Measurements from ENCODE around the gene DPP10.

The DPP10 gene

GRCh38 chr2:114810092-114810491 lies 367.7 kb downstream of the DPP10 start:
- DNase-seq (ENCODE audit: low spot score), result no peak

GRCh38 chr2:114812261-114812660 lies 369.8 kb downstream of the DPP10 start:
- no peak for DNase-seq (ENCODE audit: low spot score)

- no peak for DNase-seq (ENCODE audit: low spot score)
Measured at GRCh38 chr2:114814355-114814754, 371.9 kb downstream of the DPP10 start.

- no peak for DNase-seq (ENCODE audit: low spot score)
Measured at GRCh38 chr2:114821055-114821454, 378.6 kb downstream of the DPP10 start.

GRCh38 chr2:114843963-114844362 lies 401.5 kb downstream of the DPP10 start:
- DNase-seq (ENCODE audit: low spot score), result no peak

- DNase-seq (ENCODE audit: low spot score), result no peak
Measured at GRCh38 chr2:114857196-114857595, 414.8 kb downstream of the DPP10 start.

- DNase-seq (ENCODE audit: low spot score), result no peak
Measured at GRCh38 chr2:114859726-114860510, 417.5 kb downstream of the DPP10 start.

GRCh38 chr2:114862243-114862642 lies 419.8 kb downstream of the DPP10 start:
- no peak for DNase-seq (ENCODE audit: low spot score)

- DNase-seq (ENCODE audit: low spot score), result no peak
Measured at GRCh38 chr2:114864901-114865300, 422.5 kb downstream of the DPP10 start.

- DNase-seq (ENCODE audit: low spot score), result no peak
Measured at GRCh38 chr2:114880046-114880445, 437.6 kb downstream of the DPP10 start.

GRCh38 chr2:114919985-114920384 lies 477.5 kb downstream of the DPP10 start:
- DNase-seq (ENCODE audit: low spot score), result no peak

GRCh38 chr2:114922076-114922475 lies 479.6 kb downstream of the DPP10 start:
- no peak for DNase-seq (ENCODE audit: low spot score)

GRCh38 chr2:114925296-114926255 lies 483.1 kb downstream of the DPP10 start:
- DNase-seq (ENCODE audit: low spot score), result no peak

GRCh38 chr2:114926303-114926702 lies 483.9 kb downstream of the DPP10 start:
- no peak for DNase-seq (ENCODE audit: low spot score)

- no peak for DNase-seq (ENCODE audit: low spot score)
Measured at GRCh38 chr2:114929225-114929624, 486.8 kb downstream of the DPP10 start.

GRCh38 chr2:114933671-114934241 lies 491.3 kb downstream of the DPP10 start:
- DNase-seq (ENCODE audit: low spot score), result no peak

- DNase-seq (ENCODE audit: low spot score), result no peak
Measured at GRCh38 chr2:114935031-114935430, 492.6 kb downstream of the DPP10 start.

GRCh38 chr2:114937366-114937930 lies 495.0 kb downstream of the DPP10 start:
- no peak for DNase-seq (ENCODE audit: low spot score)

- no peak for DNase-seq (ENCODE audit: low spot score)
Measured at GRCh38 chr2:114940785-114941458, 498.5 kb downstream of the DPP10 start.

GRCh38 chr2:114949228-114949804 lies 506.9 kb downstream of the DPP10 start:
- DNase-seq (ENCODE audit: low spot score), result no peak

- no peak for DNase-seq (ENCODE audit: low spot score)
Measured at GRCh38 chr2:114960389-114960788, 517.9 kb downstream of the DPP10 start.
